HCT116 (cell line): Measurements from ENCODE around the gene ATP2A3. TPM values are rescaled to one million over a fixed set of nuclear protein-coding genes. Genes with fewer than 3 reads are reported as not detected.

Experiments
- ATAC-seq: fragments of 200-7000 bp; cut with Tn5 transposase; 2 replicates; pipeline ENCODE4 v1.9.1; 2020; ENCODE audit warnings: mild to moderate bottlenecking, moderate library complexity
- BruUV-seq: library from RNA; stranded (reverse); fragments of 400-500 nt; replicated peaks from 2 replicates; lab custom pipeline; 2021; lab: Mats Ljungman, UMichigan
- CTCF ChIA-PET: fragments of 300-600 bp; sonication (Branson Sonifier 250); formaldehyde crosslinking; loops from one replicate; lab custom pipeline; 2021; ENCODE audit warnings: antibody characterized with exemption; lab: Charles Lee
- POLR2A ChIA-PET: fragments of 300-600, 350-600 bp; sonication (Branson Sonifier 250); formaldehyde crosslinking; loops from one replicate; lab custom pipeline; 2021; ENCODE audit warnings: antibody characterized with exemption; lab: Charles Lee
- RAD21 ChIA-PET, 2 experiments: fragments of 300-600 bp; sonication (Branson Sonifier 250); formaldehyde crosslinking; loops; one replicate each; lab custom pipeline; 2023; ENCODE audit warnings: low total read pairs in 2 of 2; ENCODE audit not compliant: uncharacterized antibody in 2 of 2, unreplicated experiment in 2 of 2, low non-redundant PET in 1 of 2; lab: Charles Lee
- DNase-seq: peaks from one replicate; pipeline ENCODE4 v3.0.0-alpha.2; 2010; ENCODE audit warnings: low read depth, low spot score
- H2AFZ ChIP-seq: fragments of 200-600 bp; shearing (Covaris generic), sonication (generic); 2 replicates; pipeline ENCODE4 v1.6.1; 2017; ENCODE audit warnings: low read depth, mixed run types, mixed read lengths, antibody characterized with exemption, low read length; ENCODE audit not compliant: poor library complexity, severe bottlenecking
- H3K27ac ChIP-seq: 2 replicates; pipeline ENCODE4 v1.5.1; 2012; ENCODE audit warnings: low read depth, low read length
- H3K27me3 ChIP-seq: fragments of 200-600 bp; sonication (generic); 2 replicates; pipeline ENCODE4 v1.6.1; 2016; ENCODE audit warnings: mixed run types, low read length, mixed read lengths; ENCODE audit not compliant: insufficient read depth
- H3K36me3 ChIP-seq, 2 experiments: fragments of 200-500 bp in 1 of 2; fragments of 200-600 bp in 1 of 2; sonication (Bioruptor generic) in 1 of 2; sonication (generic) in 1 of 2; 2 replicates each; pipeline versions ENCODE4 v1.5.1 to v1.6.1; 2014 to 2016; ENCODE audit warnings: low read length in 2 of 2, inconsistent platforms in 1 of 2, mixed read lengths in 1 of 2, mixed run types in 1 of 2; ENCODE audit not compliant: insufficient read depth in 2 of 2, control insufficient read depth in 1 of 2
- H3K4me1 ChIP-seq, 2 experiments: fragments of 200-600 bp in 1 of 2; sonication (generic) in 1 of 2; 2 replicates each; pipeline versions ENCODE4 v1.5.1 to v1.6.1; 2012 to 2017; ENCODE audit warnings: low read length in 2 of 2, inconsistent platforms in 1 of 2, mild to moderate bottlenecking in 1 of 2, mixed read lengths in 1 of 2, mixed run types in 1 of 2, moderate library complexity in 1 of 2; ENCODE audit not compliant: insufficient read depth in 2 of 2, control insufficient read depth in 1 of 2
- H3K4me2 ChIP-seq: fragments of 200-600 bp; sonication (generic); 2 replicates; pipeline ENCODE4 v1.6.1; 2017; ENCODE audit warnings: mixed run types, low read length, mixed read lengths
- H3K4me3 ChIP-seq, 2 experiments: fragments of 200-600 bp in 1 of 2; sonication (generic) in 1 of 2; replicated peaks in 1 of 2; 2 replicates each; pipeline ENCODE4 v1.5.1; 2011 to 2016; ENCODE audit warnings: low read length in 2 of 2, control low read depth in 1 of 2, low read depth in 1 of 2, mild to moderate bottlenecking in 1 of 2, mixed read lengths in 1 of 2, mixed run types in 1 of 2
- H3K79me2 ChIP-seq: fragments of 200-600 bp; sonication (generic); 2 replicates; pipeline ENCODE4 v1.6.1; 2017; ENCODE audit warnings: mild to moderate bottlenecking, mixed run types, low read length, moderate library complexity, mixed read lengths; ENCODE audit not compliant: insufficient read depth
- H3K9ac ChIP-seq: fragments of 200-600 bp; sonication (generic); 2 replicates; pipeline ENCODE4 v1.6.1; 2016; ENCODE audit warnings: low read length, mixed read lengths
- H3K9me2 ChIP-seq: fragments of 200-600 bp; sonication (generic), shearing (Covaris generic); 2 replicates; pipeline ENCODE4 v1.6.1; 2017; ENCODE audit warnings: mixed run types, mild to moderate bottlenecking, moderate library complexity; ENCODE audit not compliant: insufficient read depth
- H3K9me3 ChIP-seq, 2 experiments: fragments of 200-500 bp in 1 of 2; fragments of 200-600 bp in 1 of 2; sonication (Bioruptor generic) in 1 of 2; sonication (generic) in 1 of 2; 2 replicates each; pipeline ENCODE4 v1.6.1; 2014 to 2017; ENCODE audit warnings: low read length in 2 of 2, mixed read lengths in 2 of 2, inconsistent platforms in 1 of 2, low read depth in 1 of 2, mild to moderate bottlenecking in 1 of 2, mixed run types in 1 of 2, moderate library complexity in 1 of 2; ENCODE audit not compliant: control insufficient read depth in 1 of 2, insufficient read depth in 1 of 2
- H4K20me1 ChIP-seq: fragments of 200-600 bp; sonication (generic), shearing (Covaris generic); 2 replicates; pipeline ENCODE4 v1.6.1; 2017; ENCODE audit warnings: mixed run types, mild to moderate bottlenecking, moderate library complexity; ENCODE audit not compliant: insufficient read depth
- CBX3 ChIP-seq: IDR thresholded peaks from 2 replicates; pipeline ENCODE4 v1.6.1; 2012; ENCODE audit warnings: low read depth
- CEBPB ChIP-seq: IDR thresholded peaks from 2 replicates; pipeline ENCODE4 v1.6.1; 2012; ENCODE audit warnings: low read depth
- EGR1 ChIP-seq: IDR thresholded peaks from 2 replicates; pipeline ENCODE4 v1.6.1; 2012; ENCODE audit warnings: low read depth
- ELF1 ChIP-seq: IDR thresholded peaks from 2 replicates; pipeline ENCODE4 v1.6.1; 2012; ENCODE audit warnings: low read depth, borderline replicate concordance
- EZH2 ChIP-seq: fragments of 200-600 bp; sonication (generic); IDR thresholded peaks from 2 replicates; pipeline ENCODE4 v1.6.1; 2017; ENCODE audit warnings: antibody characterized with exemption, mixed run types
- EZH2phosphoT487 ChIP-seq: fragments of 200-600 bp; IDR thresholded peaks from 2 replicates; pipeline ENCODE4 v1.6.1; 2018; ENCODE audit warnings: antibody characterized with exemption, borderline replicate concordance
- JUND ChIP-seq: IDR thresholded peaks from 2 replicates; pipeline ENCODE4 v1.6.1; 2012
- POLR2A ChIP-seq: IDR thresholded peaks from 2 replicates; pipeline ENCODE4 v1.7.0; 2011; ENCODE audit warnings: borderline replicate concordance; ENCODE audit not compliant: insufficient read depth, insufficient read length; ENCODE audit errors: extremely low read depth
- POLR2AphosphoS5 ChIP-seq: IDR thresholded peaks from 2 replicates; pipeline ENCODE4 v1.6.1; 2011; ENCODE audit warnings: mild to moderate bottlenecking, low read depth, low read length, moderate library complexity
- SIN3A ChIP-seq: IDR thresholded peaks from 2 replicates; pipeline ENCODE4 v1.6.1; 2012; ENCODE audit warnings: low read depth
- SP1 ChIP-seq: IDR thresholded peaks from 2 replicates; pipeline ENCODE4 v1.6.1; 2012; ENCODE audit warnings: low read depth
- SRF ChIP-seq: IDR thresholded peaks from 2 replicates; pipeline ENCODE4 v1.6.1; 2012; ENCODE audit warnings: low read depth
- ZFX ChIP-seq: fragments of 450-650 bp; IDR thresholded peaks from 2 replicates; pipeline ENCODE4 v1.6.1; 2017
- intact Hi-C: fragments of 100-400 bp; cut with micrococcal nuclease; formaldehyde crosslinking; loops from 2 replicates; pipeline ENCODE4 v1.10.0; 2022
- total RNA-seq: library from RNA; stranded (reverse); gene quantifications from one replicate; pipeline ENCODE4 v1.2.1, GENCODE V29; 2021; ENCODE audit not compliant: unreplicated experiment
- TF ChIP-seq, protein P1 (sequence below): IDR thresholded peaks from 2 replicates; pipeline ENCODE4 v1.6.1; 2012; ENCODE audit warnings: low read depth
- TF ChIP-seq, protein P2 (sequence below), 3 experiments: fragments of 200-600 bp in 1 of 3; sonication (generic) in 1 of 3; IDR thresholded peaks in 2 of 3; conservative IDR thresholded peaks in 1 of 3; 2 replicates each; pipeline ENCODE4 v1.5.1; 2012 to 2017; ENCODE audit warnings: low read depth in 2 of 3, low read length in 2 of 3, antibody characterized with exemption in 1 of 3, borderline replicate concordance in 1 of 3, control low read depth in 1 of 3, mild to moderate bottlenecking in 1 of 3, mixed read lengths in 1 of 3, mixed run types in 1 of 3, moderate library complexity in 1 of 3; ENCODE audit not compliant: insufficient read depth in 1 of 3
- TF ChIP-seq, protein P3 (sequence below): IDR thresholded peaks from 2 replicates; pipeline ENCODE4 v1.6.1; 2012
- TF ChIP-seq, protein P4 (sequence below): IDR thresholded peaks from 2 replicates; pipeline ENCODE4 v1.6.1; 2012
- TF ChIP-seq, protein P5 (sequence below): IDR thresholded peaks from 2 replicates; pipeline ENCODE4 v1.6.1; 2011; ENCODE audit warnings: mild to moderate bottlenecking, low read length, moderate library complexity; ENCODE audit not compliant: insufficient replicate concordance; ENCODE audit errors: extremely low read depth

The ATP2A3 gene
- total RNA-seq, 1 experiment from 2014 or later: 23.1 TPM

DNA sequence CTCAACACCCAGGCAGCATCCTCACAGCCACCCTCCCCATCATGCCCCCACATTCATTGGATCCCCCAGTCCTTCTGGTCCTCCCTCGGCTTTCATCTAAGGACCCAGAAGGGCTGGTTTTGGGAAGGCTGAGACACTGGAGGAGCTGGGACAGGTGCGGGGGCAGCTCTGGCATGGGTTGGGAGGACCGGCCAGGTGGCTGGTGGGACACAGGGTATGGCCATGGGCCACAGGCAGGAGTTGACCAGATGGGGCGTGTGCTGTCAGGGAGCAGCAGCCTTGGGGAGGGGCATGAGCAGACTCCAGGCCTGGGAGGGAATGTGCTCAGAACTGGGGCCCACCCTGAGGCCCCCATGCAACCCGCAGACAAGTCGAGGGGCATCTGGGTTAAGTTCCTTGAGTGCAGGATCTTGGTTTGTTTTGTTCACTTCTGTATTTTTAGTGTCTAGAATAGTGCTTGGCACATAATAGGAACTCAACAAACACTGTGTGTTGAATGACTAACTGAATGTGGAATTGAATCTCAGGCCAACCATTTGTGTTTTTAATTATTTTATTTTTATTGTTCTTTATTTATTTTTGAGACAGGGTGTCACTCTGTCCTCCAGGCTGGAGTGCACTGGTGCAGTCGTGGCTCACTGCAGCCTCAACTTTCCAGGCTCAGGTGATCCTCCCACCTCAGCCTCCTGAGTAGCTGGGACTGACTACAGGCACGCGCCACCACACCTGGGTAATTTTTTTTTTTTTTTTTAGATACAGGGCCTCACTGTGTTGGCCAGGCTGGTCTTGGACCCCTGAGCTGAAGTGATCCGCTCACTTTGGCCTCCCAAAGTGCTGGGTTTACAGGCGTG, 53.6 kb downstream of the ATP2A3 start:
- CTCF ChIA-PET: interaction anchor here (3.9 kb wide), 1 partner anchor 66 kb away, joined by 31 read pairs; the partner anchor contains the start of gene NCBP3
- H3K9me2 ChIP-seq: no peaks in the 10 kb centered on the region
- H3K4me1 ChIP-seq: peaks cover 0 to 8% of the 10 kb centered on the region in 2 experiments; a peak in 2 of 4 replicates
- POLR2A ChIA-PET: no interaction called here
- H3K79me2 ChIP-seq: no peaks in the 10 kb centered on the region
- RAD21 ChIA-PET: no interaction called here
- no peak for DNase-seq
- no peak overlapping the region for H2AFZ ChIP-seq
- intact Hi-C loops: loop anchor here (5.0 kb wide), 1 partner anchor 162 kb away; no protein-coding TSS in a partner anchor
- H4K20me1 ChIP-seq: no peaks in the 10 kb centered on the region
- no peaks in the 10 kb centered on the region for H3K36me3 ChIP-seq
- ATAC-seq: no peak
- H3K27me3 ChIP-seq: no peaks in the 10 kb centered on the region
- no peak overlapping the region for H3K9ac ChIP-seq
- no peak overlapping the region for H3K4me3 ChIP-seq
- TF ChIP-seq CBX3 (no peak), EZH2phosphoT487 (no peak), SIN3A (no peak), EGR1 (no peak), JUND (no peak), SP1 (no peak), POLR2A (no peak), SRF (no peak), EZH2 (no peak), CEBPB (no peak), ELF1 (no peak), ZFX (no peak), POLR2AphosphoS5 (no peak)
- TF ChIP-seq, protein P1, sequence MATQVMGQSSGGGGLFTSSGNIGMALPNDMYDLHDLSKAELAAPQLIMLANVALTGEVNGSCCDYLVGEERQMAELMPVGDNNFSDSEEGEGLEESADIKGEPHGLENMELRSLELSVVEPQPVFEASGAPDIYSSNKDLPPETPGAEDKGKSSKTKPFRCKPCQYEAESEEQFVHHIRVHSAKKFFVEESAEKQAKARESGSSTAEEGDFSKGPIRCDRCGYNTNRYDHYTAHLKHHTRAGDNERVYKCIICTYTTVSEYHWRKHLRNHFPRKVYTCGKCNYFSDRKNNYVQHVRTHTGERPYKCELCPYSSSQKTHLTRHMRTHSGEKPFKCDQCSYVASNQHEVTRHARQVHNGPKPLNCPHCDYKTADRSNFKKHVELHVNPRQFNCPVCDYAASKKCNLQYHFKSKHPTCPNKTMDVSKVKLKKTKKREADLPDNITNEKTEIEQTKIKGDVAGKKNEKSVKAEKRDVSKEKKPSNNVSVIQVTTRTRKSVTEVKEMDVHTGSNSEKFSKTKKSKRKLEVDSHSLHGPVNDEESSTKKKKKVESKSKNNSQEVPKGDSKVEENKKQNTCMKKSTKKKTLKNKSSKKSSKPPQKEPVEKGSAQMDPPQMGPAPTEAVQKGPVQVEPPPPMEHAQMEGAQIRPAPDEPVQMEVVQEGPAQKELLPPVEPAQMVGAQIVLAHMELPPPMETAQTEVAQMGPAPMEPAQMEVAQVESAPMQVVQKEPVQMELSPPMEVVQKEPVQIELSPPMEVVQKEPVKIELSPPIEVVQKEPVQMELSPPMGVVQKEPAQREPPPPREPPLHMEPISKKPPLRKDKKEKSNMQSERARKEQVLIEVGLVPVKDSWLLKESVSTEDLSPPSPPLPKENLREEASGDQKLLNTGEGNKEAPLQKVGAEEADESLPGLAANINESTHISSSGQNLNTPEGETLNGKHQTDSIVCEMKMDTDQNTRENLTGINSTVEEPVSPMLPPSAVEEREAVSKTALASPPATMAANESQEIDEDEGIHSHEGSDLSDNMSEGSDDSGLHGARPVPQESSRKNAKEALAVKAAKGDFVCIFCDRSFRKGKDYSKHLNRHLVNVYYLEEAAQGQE: no peak
- TF ChIP-seq, protein P2, sequence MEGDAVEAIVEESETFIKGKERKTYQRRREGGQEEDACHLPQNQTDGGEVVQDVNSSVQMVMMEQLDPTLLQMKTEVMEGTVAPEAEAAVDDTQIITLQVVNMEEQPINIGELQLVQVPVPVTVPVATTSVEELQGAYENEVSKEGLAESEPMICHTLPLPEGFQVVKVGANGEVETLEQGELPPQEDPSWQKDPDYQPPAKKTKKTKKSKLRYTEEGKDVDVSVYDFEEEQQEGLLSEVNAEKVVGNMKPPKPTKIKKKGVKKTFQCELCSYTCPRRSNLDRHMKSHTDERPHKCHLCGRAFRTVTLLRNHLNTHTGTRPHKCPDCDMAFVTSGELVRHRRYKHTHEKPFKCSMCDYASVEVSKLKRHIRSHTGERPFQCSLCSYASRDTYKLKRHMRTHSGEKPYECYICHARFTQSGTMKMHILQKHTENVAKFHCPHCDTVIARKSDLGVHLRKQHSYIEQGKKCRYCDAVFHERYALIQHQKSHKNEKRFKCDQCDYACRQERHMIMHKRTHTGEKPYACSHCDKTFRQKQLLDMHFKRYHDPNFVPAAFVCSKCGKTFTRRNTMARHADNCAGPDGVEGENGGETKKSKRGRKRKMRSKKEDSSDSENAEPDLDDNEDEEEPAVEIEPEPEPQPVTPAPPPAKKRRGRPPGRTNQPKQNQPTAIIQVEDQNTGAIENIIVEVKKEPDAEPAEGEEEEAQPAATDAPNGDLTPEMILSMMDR (IDR thresholded peaks at IDR 0.05 in 2 of 3, conservative IDR thresholded peaks at IDR 0.05 in 1 of 3; ENCODE audit: borderline replicate concordance in 1 of 3, insufficient read depth in 1 of 3, low read depth in 2 of 3, low read length in 2 of 3): no peak
- TF ChIP-seq, protein P3, sequence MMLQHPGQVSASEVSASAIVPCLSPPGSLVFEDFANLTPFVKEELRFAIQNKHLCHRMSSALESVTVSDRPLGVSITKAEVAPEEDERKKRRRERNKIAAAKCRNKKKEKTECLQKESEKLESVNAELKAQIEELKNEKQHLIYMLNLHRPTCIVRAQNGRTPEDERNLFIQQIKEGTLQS: no peak
- TF ChIP-seq, protein P4, sequence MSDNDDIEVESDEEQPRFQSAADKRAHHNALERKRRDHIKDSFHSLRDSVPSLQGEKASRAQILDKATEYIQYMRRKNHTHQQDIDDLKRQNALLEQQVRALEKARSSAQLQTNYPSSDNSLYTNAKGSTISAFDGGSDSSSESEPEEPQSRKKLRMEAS: no peak
- TF ChIP-seq, protein P5, sequence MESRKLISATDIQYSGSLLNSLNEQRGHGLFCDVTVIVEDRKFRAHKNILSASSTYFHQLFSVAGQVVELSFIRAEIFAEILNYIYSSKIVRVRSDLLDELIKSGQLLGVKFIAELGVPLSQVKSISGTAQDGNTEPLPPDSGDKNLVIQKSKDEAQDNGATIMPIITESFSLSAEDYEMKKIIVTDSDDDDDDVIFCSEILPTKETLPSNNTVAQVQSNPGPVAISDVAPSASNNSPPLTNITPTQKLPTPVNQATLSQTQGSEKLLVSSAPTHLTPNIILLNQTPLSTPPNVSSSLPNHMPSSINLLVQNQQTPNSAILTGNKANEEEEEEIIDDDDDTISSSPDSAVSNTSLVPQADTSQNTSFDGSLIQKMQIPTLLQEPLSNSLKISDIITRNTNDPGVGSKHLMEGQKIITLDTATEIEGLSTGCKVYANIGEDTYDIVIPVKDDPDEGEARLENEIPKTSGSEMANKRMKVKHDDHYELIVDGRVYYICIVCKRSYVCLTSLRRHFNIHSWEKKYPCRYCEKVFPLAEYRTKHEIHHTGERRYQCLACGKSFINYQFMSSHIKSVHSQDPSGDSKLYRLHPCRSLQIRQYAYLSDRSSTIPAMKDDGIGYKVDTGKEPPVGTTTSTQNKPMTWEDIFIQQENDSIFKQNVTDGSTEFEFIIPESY: no peak
- TF ChIP-seq, all 23 proteins: peak for 0
- Histone ChIP-seq H3K9me3 (no peaks in the 10 kb centered on the region), H3K4me2 (no peak overlapping the region), H3K27ac (no peak overlapping the region)
- BruUV-seq: no TSS peak
